ENCODE measurements around the gene CXorf49B.
"Not testable (repeated sequence)": the region's sequence is repeated elsewhere in the genome, so short reads cannot be mapped to it uniquely, and the experiment has no call there.

CXorf49B gene

GRCh38 chrX:71763049-71763448 is at the start of gene CXorf49B:
CXorf49B (plus strand) TSS chrX:71763349; CDS start chrX:71763424, 75 bp downstream.
- not testable (repeated sequence) for H3K4me1 ChIP-seq (ENCODE audit: control insufficient read depth, insufficient read depth, low read length, unreplicated experiment); H3K27me3 ChIP-seq (ENCODE audit: insufficient read depth, low read length); H3K4me3 ChIP-seq (ENCODE audit: low read depth, low read length); H3K79me2 ChIP-seq (ENCODE audit: control insufficient read depth, insufficient read depth, low read length, unreplicated experiment); H2AFZ ChIP-seq (ENCODE audit: low read length, unreplicated experiment); H3K36me3 ChIP-seq (ENCODE audit: insufficient read depth, low read length); H3K27ac ChIP-seq (ENCODE audit: low read depth, low read length)

- not testable (repeated sequence) for H3K4me3 ChIP-seq (ENCODE audit: low read depth, low read length); H3K79me2 ChIP-seq (ENCODE audit: control insufficient read depth, insufficient read depth, low read length, unreplicated experiment); H3K36me3 ChIP-seq (ENCODE audit: insufficient read depth, low read length); H3K27me3 ChIP-seq (ENCODE audit: insufficient read depth, low read length); H2AFZ ChIP-seq (ENCODE audit: low read length, unreplicated experiment); H3K27ac ChIP-seq (ENCODE audit: low read depth, low read length); H3K4me1 ChIP-seq (ENCODE audit: control insufficient read depth, insufficient read depth, low read length, unreplicated experiment)
Measured at GRCh38 chrX:71714064-71714463, 49.1 kb upstream of the CXorf49B start.

GRCh38 chrX:71715551-71715950 is 47.6 kb upstream of the CXorf49B start:
- H3K79me2 ChIP-seq (ENCODE audit: control insufficient read depth, insufficient read depth, low read length, unreplicated experiment) = not testable (repeated sequence)

GRCh38 chrX:71716323-71716722 is 46.8 kb upstream of the CXorf49B start:
- not testable (repeated sequence) for H3K27ac ChIP-seq (ENCODE audit: low read depth, low read length); H3K4me3 ChIP-seq (ENCODE audit: low read depth, low read length); H3K36me3 ChIP-seq (ENCODE audit: insufficient read depth, low read length); H3K79me2 ChIP-seq (ENCODE audit: control insufficient read depth, insufficient read depth, low read length, unreplicated experiment); H2AFZ ChIP-seq (ENCODE audit: low read length, unreplicated experiment); H3K27me3 ChIP-seq (ENCODE audit: insufficient read depth, low read length); H3K4me1 ChIP-seq (ENCODE audit: control insufficient read depth, insufficient read depth, low read length, unreplicated experiment)

More at GRCh38 chrX:71715551-71715950, 47.6 kb upstream of the CXorf49B start:
- not testable (repeated sequence) for H3K27me3 ChIP-seq (ENCODE audit: insufficient read depth, low read length); H3K36me3 ChIP-seq (ENCODE audit: insufficient read depth, low read length); H3K27ac ChIP-seq (ENCODE audit: low read depth, low read length); H2AFZ ChIP-seq (ENCODE audit: low read length, unreplicated experiment); H3K4me3 ChIP-seq (ENCODE audit: low read depth, low read length); H3K4me1 ChIP-seq (ENCODE audit: control insufficient read depth, insufficient read depth, low read length, unreplicated experiment)

- H3K27ac ChIP-seq (ENCODE audit: low read depth, low read length); H3K36me3 ChIP-seq (ENCODE audit: insufficient read depth, low read length); H2AFZ ChIP-seq (ENCODE audit: low read length, unreplicated experiment); H3K4me3 ChIP-seq (ENCODE audit: low read depth, low read length); H3K4me1 ChIP-seq (ENCODE audit: control insufficient read depth, insufficient read depth, low read length, unreplicated experiment); H3K27me3 ChIP-seq (ENCODE audit: insufficient read depth, low read length); H3K79me2 ChIP-seq (ENCODE audit: control insufficient read depth, insufficient read depth, low read length, unreplicated experiment): not testable (repeated sequence)
Measured at GRCh38 chrX:71718185-71718584, 45.0 kb upstream of the CXorf49B start, which contains the start of gene CXorf49. CXorf49 (minus strand) TSS chrX:71718285; CDS start chrX:71718151, 134 bp downstream.

GRCh38 chrX:71719195-71719594 is 44.0 kb upstream of the CXorf49B start:
- not testable (repeated sequence) for H3K79me2 ChIP-seq (ENCODE audit: control insufficient read depth, insufficient read depth, low read length, unreplicated experiment); H3K4me1 ChIP-seq (ENCODE audit: control insufficient read depth, insufficient read depth, low read length, unreplicated experiment); H2AFZ ChIP-seq (ENCODE audit: low read length, unreplicated experiment); H3K36me3 ChIP-seq (ENCODE audit: insufficient read depth, low read length); H3K27ac ChIP-seq (ENCODE audit: low read depth, low read length); H3K27me3 ChIP-seq (ENCODE audit: insufficient read depth, low read length); H3K4me3 ChIP-seq (ENCODE audit: low read depth, low read length)

- not testable (repeated sequence) for H3K27ac ChIP-seq (ENCODE audit: low read depth, low read length); H2AFZ ChIP-seq (ENCODE audit: low read length, unreplicated experiment); H3K79me2 ChIP-seq (ENCODE audit: control insufficient read depth, insufficient read depth, low read length, unreplicated experiment); H3K4me3 ChIP-seq (ENCODE audit: low read depth, low read length); H3K36me3 ChIP-seq (ENCODE audit: insufficient read depth, low read length); H3K4me1 ChIP-seq (ENCODE audit: control insufficient read depth, insufficient read depth, low read length, unreplicated experiment); H3K27me3 ChIP-seq (ENCODE audit: insufficient read depth, low read length)
Measured at GRCh38 chrX:71720289-71720886, 42.8 kb upstream of the CXorf49B start.

- not testable (repeated sequence) for H3K27me3 ChIP-seq (ENCODE audit: insufficient read depth, low read length); H2AFZ ChIP-seq (ENCODE audit: low read length, unreplicated experiment); H3K36me3 ChIP-seq (ENCODE audit: insufficient read depth, low read length); H3K79me2 ChIP-seq (ENCODE audit: control insufficient read depth, insufficient read depth, low read length, unreplicated experiment); H3K27ac ChIP-seq (ENCODE audit: low read depth, low read length); H3K4me1 ChIP-seq (ENCODE audit: control insufficient read depth, insufficient read depth, low read length, unreplicated experiment); H3K4me3 ChIP-seq (ENCODE audit: low read depth, low read length)
Measured at GRCh38 chrX:71760688-71761281, 2.4 kb upstream of the CXorf49B start.

GRCh38 chrX:71764832-71765231 is 1.7 kb downstream of the CXorf49B start:
- H3K36me3 ChIP-seq (ENCODE audit: insufficient read depth, low read length); H3K4me3 ChIP-seq (ENCODE audit: low read depth, low read length); H3K4me1 ChIP-seq (ENCODE audit: control insufficient read depth, insufficient read depth, low read length, unreplicated experiment); H3K27me3 ChIP-seq (ENCODE audit: insufficient read depth, low read length); H3K79me2 ChIP-seq (ENCODE audit: control insufficient read depth, insufficient read depth, low read length, unreplicated experiment); H3K27ac ChIP-seq (ENCODE audit: low read depth, low read length); H2AFZ ChIP-seq (ENCODE audit: low read length, unreplicated experiment): not testable (repeated sequence)

- not testable (repeated sequence) for H3K36me3 ChIP-seq (ENCODE audit: insufficient read depth, low read length); H3K79me2 ChIP-seq (ENCODE audit: control insufficient read depth, insufficient read depth, low read length, unreplicated experiment); H3K4me3 ChIP-seq (ENCODE audit: low read depth, low read length); H3K27ac ChIP-seq (ENCODE audit: low read depth, low read length); H3K27me3 ChIP-seq (ENCODE audit: insufficient read depth, low read length); H2AFZ ChIP-seq (ENCODE audit: low read length, unreplicated experiment); H3K4me1 ChIP-seq (ENCODE audit: control insufficient read depth, insufficient read depth, low read length, unreplicated experiment)
Measured at GRCh38 chrX:71765613-71766012, 2.5 kb downstream of the CXorf49B start.

GRCh38 chrX:71767134-71767533 is 4.0 kb downstream of the CXorf49B start:
- not testable (repeated sequence) for H3K4me3 ChIP-seq (ENCODE audit: low read depth, low read length); H3K4me1 ChIP-seq (ENCODE audit: control insufficient read depth, insufficient read depth, low read length, unreplicated experiment); H3K79me2 ChIP-seq (ENCODE audit: control insufficient read depth, insufficient read depth, low read length, unreplicated experiment); H3K27ac ChIP-seq (ENCODE audit: low read depth, low read length); H3K27me3 ChIP-seq (ENCODE audit: insufficient read depth, low read length); H2AFZ ChIP-seq (ENCODE audit: low read length, unreplicated experiment); H3K36me3 ChIP-seq (ENCODE audit: insufficient read depth, low read length)

Data from ACC112 (cell line).